ENCODE data around the gene AZU1. TPM values are rescaled to one million over a fixed set of nuclear protein-coding genes. Genes with fewer than 3 reads are reported as not detected.

Gene AZU1
- total RNA-seq, result 1 to 10 TPM in 1 of 4 donors, under 1 TPM in 1, not detected in 2; 0.36 to 1.1 TPM
- under 1 TPM in 1 of 3 donors, not detected in 2; 0.03 TPM for polyA plus RNA-seq

GRCh38 chr19:827710-828321 lies at the start of gene AZU1:
AZU1 (plus strand) TSS chr19:827837; CDS start chr19:827847, 10 bp downstream.
- no peaks in the 10 kb centered on the region for H3K36me3 ChIP-seq
- H3K27me3 ChIP-seq, result peaks cover 8 to 60% (median 40%) of the 10 kb centered on the region in 3 donors
- H3K4me3 ChIP-seq, result no peak within 1 kb of the TSS
- DNase-seq, result no peak
- H3K4me1 ChIP-seq, result no peaks in the 10 kb centered on the region
- H3K9me3 ChIP-seq, result no peaks in the 10 kb centered on the region
- intact Hi-C loops (cut with DNase I), result no loop called here
- no peak within 1 kb of the TSS for H3K27ac ChIP-seq
- TF ChIP-seq CTCF (IDR thresholded peaks at IDR 0.05) (no peak), EP300 (IDR thresholded peaks at IDR 0.05) (no peak), POLR2A (IDR thresholded peaks at IDR 0.05) (no peak), POLR2AphosphoS5 (IDR thresholded peaks at IDR 0.05) (no peak)
- 37 to 67% methylated on average over 33 of the region's 33 CpGs for WGBS, 2 donors

- Histone ChIP-seq H3K4me1 (peaks cover 0 to 5% (median 0%) of the 10 kb centered on the region in 4 donors), H3K36me3 (no peaks in the 10 kb centered on the region), H3K9me3 (no peaks in the 10 kb centered on the region), H3K27me3 (peaks cover 0 to 21% (median 0%) of the 10 kb centered on the region in 3 donors), H3K4me3 (no peak overlapping the region), H3K27ac (peak overlapping the region in 2 of 4 donors; percentile 31 to 43)
- no peak for TF ChIP-seq EP300 (IDR thresholded peaks at IDR 0.05)
- TF ChIP-seq POLR2AphosphoS5 (IDR thresholded peaks at IDR 0.05), result peak in 1 of 4 donors; percentile 18
- DNase-seq, result peak; percentile 84
- intact Hi-C loops (cut with DNase I), result no loop called here
- WGBS, 2 donors, result 67 to 71% methylated on average over 36 of the region's 36 CpGs
Measured at GRCh38 chr19:778910-779653, 48.6 kb upstream of the AZU1 start.

GRCh38 chr19:780935-781334 lies 46.7 kb upstream of the AZU1 start:
- Histone ChIP-seq H3K36me3 (no peaks in the 10 kb centered on the region), H3K4me3 (no peak overlapping the region), H3K27me3 (peaks cover 0 to 21% (median 0%) of the 10 kb centered on the region in 3 donors), H3K9me3 (no peaks in the 10 kb centered on the region), H3K4me1 (peaks cover 0 to 5% (median 0%) of the 10 kb centered on the region in 4 donors), H3K27ac (no peak overlapping the region)
- no peak for DNase-seq
- intact Hi-C loops (cut with DNase I), result no loop called here
- WGBS, 2 donors, result 47 to 79% methylated on average over 15 of the region's 15 CpGs
- TF ChIP-seq POLR2AphosphoS5 (IDR thresholded peaks at IDR 0.05) (no peak), CTCF (IDR thresholded peaks at IDR 0.05) (no peak), EP300 (IDR thresholded peaks at IDR 0.05) (no peak), POLR2A (IDR thresholded peaks at IDR 0.05) (no peak)

- peaks cover 0 to 5% (median 0%) of the 10 kb centered on the region in 4 donors for H3K4me1 ChIP-seq
- H3K27me3 ChIP-seq, result peaks cover 0 to 21% (median 0%) of the 10 kb centered on the region in 3 donors
- no peaks in the 10 kb centered on the region for H3K36me3 ChIP-seq
- no peak for DNase-seq
- no peaks in the 10 kb centered on the region for H3K9me3 ChIP-seq
- no peak overlapping the region for H3K4me3 ChIP-seq
- peak overlapping the region in 1 of 4 donors; percentile 49 for H3K27ac ChIP-seq
- intact Hi-C loops (cut with DNase I), result no loop called here
- TF ChIP-seq POLR2AphosphoS5 (IDR thresholded peaks at IDR 0.05) (no peak), EP300 (IDR thresholded peaks at IDR 0.05) (no peak), CTCF (IDR thresholded peaks at IDR 0.05) (no peak)
- 72 to 91% methylated on average over 19 of the region's 19 CpGs for WGBS, 2 donors
Measured at GRCh38 chr19:781800-782184, 45.8 kb upstream of the AZU1 start.

GRCh38 chr19:782185-782877 lies 45.3 kb upstream of the AZU1 start:
- no peak for DNase-seq
- WGBS, 2 donors, result 12 to 52% methylated on average over 29 of the region's 29 CpGs
- peak overlapping the region in 1 of 4 donors; percentile 49 for H3K27ac ChIP-seq
- intact Hi-C loops (cut with DNase I), result no loop called here
- no peaks in the 10 kb centered on the region for H3K36me3 ChIP-seq
- peaks cover 0 to 21% (median 0%) of the 10 kb centered on the region in 3 donors for H3K27me3 ChIP-seq
- no peak for TF ChIP-seq CTCF (IDR thresholded peaks at IDR 0.05)
- no peak for TF ChIP-seq POLR2A (IDR thresholded peaks at IDR 0.05)
- TF ChIP-seq POLR2AphosphoS5 (IDR thresholded peaks at IDR 0.05), result no peak
- TF ChIP-seq EP300 (IDR thresholded peaks at IDR 0.05), result no peak
- H3K9me3 ChIP-seq, result no peaks in the 10 kb centered on the region
- H3K4me3 ChIP-seq, result no peak overlapping the region
- peaks cover 0 to 5% (median 0%) of the 10 kb centered on the region in 4 donors for H3K4me1 ChIP-seq

Measured in sigmoid colon (tissue), 7 donors.